HG02970 (cell line): ENCODE results near the gene ABCC4.

ENCODE experiments used
- ATAC-seq: cut with Tn5 transposase; IDR thresholded peaks from one replicate; pipeline ENCODE4 v1.9.1; 2021; ENCODE audit warnings: mild to moderate bottlenecking, moderate library complexity, moderate number of reproducible peaks; ENCODE audit not compliant: unreplicated experiment, low FRiP score

ABCC4 gene

GRCh38 chr13:95083066-95083465 lies 218.2 kb downstream of the ABCC4 start:
- ATAC-seq: no peak

GRCh38 chr13:95075506-95075905 lies 225.7 kb downstream of the ABCC4 start:
- no peak for ATAC-seq

GRCh38 chr13:95074820-95075219 lies 226.4 kb downstream of the ABCC4 start:
- ATAC-seq: no peak

GRCh38 chr13:95073747-95074311 lies 227.4 kb downstream of the ABCC4 start:
- no peak for ATAC-seq

- no peak for ATAC-seq
These were observed 233.9 kb downstream of the ABCC4 start for GRCh38 chr13:95067303-95067702.

GRCh38 chr13:95060014-95060519 lies 241.2 kb downstream of the ABCC4 start:
- ATAC-seq: no peak

- ATAC-seq: no peak
These were observed 241.9 kb downstream of the ABCC4 start for GRCh38 chr13:95059306-95059705.

GRCh38 chr13:95058680-95059079 lies 242.6 kb downstream of the ABCC4 start:
- no peak for ATAC-seq

- no peak for ATAC-seq
These were observed 245.0 kb downstream of the ABCC4 start for GRCh38 chr13:95056266-95056665.

GRCh38 chr13:95050800-95051615 lies 250.2 kb downstream of the ABCC4 start:
- no peak for ATAC-seq

- no peak for ATAC-seq
These were observed 251.5 kb downstream of the ABCC4 start for GRCh38 chr13:95049772-95050171.

- ATAC-seq: no peak
These were observed 256.6 kb downstream of the ABCC4 start for GRCh38 chr13:95044452-95045205.

- no peak for ATAC-seq
These were observed 261.8 kb downstream of the ABCC4 start for GRCh38 chr13:95039415-95039814.

GRCh38 chr13:95038949-95039348 lies 262.3 kb downstream of the ABCC4 start:
- ATAC-seq: no peak

- ATAC-seq: no peak
These were observed 265.7 kb downstream of the ABCC4 start for GRCh38 chr13:95035311-95036109.

- no peak for ATAC-seq
These were observed 267.4 kb downstream of the ABCC4 start for GRCh38 chr13:95033890-95034289.

GRCh38 chr13:95032121-95032520 lies 269.1 kb downstream of the ABCC4 start:
- no peak for ATAC-seq

GRCh38 chr13:95030821-95031343 lies 270.4 kb downstream of the ABCC4 start:
- no peak for ATAC-seq

GRCh38 chr13:95027638-95028037 lies 273.6 kb downstream of the ABCC4 start:
- ATAC-seq: no peak

- ATAC-seq: no peak
These were observed 276.1 kb downstream of the ABCC4 start for GRCh38 chr13:95025116-95025515.
